ENCODE data around the gene HHIPL1. TPM values are rescaled to one million over a fixed set of nuclear protein-coding genes. Genes with fewer than 3 reads are reported as not detected.

Gene HHIPL1
- total RNA-seq, 2 experiments from 2014 or later: 0.25 to 0.72 TPM

DNA sequence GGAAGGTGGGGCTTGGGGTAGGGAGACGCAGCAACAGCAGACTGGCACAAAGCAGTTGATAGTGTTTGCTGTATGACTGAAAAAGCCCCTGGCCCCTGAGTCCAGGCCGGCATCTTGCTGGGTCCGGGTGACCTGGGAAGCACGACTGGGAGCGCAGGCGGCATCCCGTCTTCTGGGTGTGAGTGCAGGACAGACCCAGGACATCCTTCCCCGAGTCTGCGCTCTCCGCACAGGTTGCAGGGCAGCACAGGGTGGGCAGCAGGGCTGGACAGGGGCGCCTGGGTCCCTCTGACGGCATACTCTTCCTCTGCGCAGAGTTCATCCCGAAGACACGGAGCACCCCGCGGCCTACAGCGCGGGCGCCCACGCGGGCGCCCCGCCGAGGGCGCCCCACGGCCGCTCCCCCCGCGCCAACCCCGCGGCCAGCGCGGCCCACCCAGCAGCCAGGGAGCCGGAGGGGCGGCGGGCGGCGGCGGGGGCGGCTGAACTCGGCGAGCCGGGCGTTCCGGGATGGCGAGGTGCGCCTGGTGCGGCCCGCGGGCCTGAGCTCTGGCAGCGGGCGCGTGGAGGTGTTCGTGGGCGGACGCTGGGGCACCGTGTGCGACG, 29.9 kb downstream of the HHIPL1 start:
- intact Hi-C loops (cut with micrococcal nuclease; ENCODE audit: unreplicated experiment): no loop called here
- Histone ChIP-seq H3K9me3 (ENCODE audit: low read length) (peaks cover 13% of the 10 kb centered on the region), H3K4me1 (ENCODE audit: insufficient read depth, low read length, poor library complexity, severe bottlenecking) (peaks cover 15% of the 10 kb centered on the region), H3K4me2 (ENCODE audit: low read length) (no peak overlapping the region), H4K20me1 (ENCODE audit: insufficient read depth, low read length) (no peaks in the 10 kb centered on the region), H3K79me2 (ENCODE audit: insufficient read depth, low read depth, low read length) (no peaks in the 10 kb centered on the region), H3K4me3 (ENCODE audit: low read depth, low read length, poor library complexity, severe bottlenecking) (no peak overlapping the region), H2AFZ (ENCODE audit: low read length) (no peak overlapping the region), H3K9me2 (ENCODE audit: insufficient read depth, low read length) (no peaks in the 10 kb centered on the region), H3K27ac (ENCODE audit: low read depth, low read length, poor library complexity, severe bottlenecking) (no peak overlapping the region), H3K36me3 (ENCODE audit: insufficient read depth, low read length) (no peaks in the 10 kb centered on the region)
- no peak for TF ChIP-seq EZH2phosphoT487 (IDR thresholded peaks at IDR 0.05; ENCODE audit: borderline replicate concordance, low read depth, low read length)
- TF ChIP-seq, protein P1, sequence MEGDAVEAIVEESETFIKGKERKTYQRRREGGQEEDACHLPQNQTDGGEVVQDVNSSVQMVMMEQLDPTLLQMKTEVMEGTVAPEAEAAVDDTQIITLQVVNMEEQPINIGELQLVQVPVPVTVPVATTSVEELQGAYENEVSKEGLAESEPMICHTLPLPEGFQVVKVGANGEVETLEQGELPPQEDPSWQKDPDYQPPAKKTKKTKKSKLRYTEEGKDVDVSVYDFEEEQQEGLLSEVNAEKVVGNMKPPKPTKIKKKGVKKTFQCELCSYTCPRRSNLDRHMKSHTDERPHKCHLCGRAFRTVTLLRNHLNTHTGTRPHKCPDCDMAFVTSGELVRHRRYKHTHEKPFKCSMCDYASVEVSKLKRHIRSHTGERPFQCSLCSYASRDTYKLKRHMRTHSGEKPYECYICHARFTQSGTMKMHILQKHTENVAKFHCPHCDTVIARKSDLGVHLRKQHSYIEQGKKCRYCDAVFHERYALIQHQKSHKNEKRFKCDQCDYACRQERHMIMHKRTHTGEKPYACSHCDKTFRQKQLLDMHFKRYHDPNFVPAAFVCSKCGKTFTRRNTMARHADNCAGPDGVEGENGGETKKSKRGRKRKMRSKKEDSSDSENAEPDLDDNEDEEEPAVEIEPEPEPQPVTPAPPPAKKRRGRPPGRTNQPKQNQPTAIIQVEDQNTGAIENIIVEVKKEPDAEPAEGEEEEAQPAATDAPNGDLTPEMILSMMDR (conservative IDR thresholded peaks at IDR 0.05; ENCODE audit: low read length): no peak
- ChIA-PET POLR2A (no interaction called here), CTCF (ENCODE audit: unreplicated experiment) (no interaction called here)
- no TSS peak for BruUV-seq (replicated peaks)
- no peak for DNase-seq (ENCODE audit: low spot score)

DNA sequence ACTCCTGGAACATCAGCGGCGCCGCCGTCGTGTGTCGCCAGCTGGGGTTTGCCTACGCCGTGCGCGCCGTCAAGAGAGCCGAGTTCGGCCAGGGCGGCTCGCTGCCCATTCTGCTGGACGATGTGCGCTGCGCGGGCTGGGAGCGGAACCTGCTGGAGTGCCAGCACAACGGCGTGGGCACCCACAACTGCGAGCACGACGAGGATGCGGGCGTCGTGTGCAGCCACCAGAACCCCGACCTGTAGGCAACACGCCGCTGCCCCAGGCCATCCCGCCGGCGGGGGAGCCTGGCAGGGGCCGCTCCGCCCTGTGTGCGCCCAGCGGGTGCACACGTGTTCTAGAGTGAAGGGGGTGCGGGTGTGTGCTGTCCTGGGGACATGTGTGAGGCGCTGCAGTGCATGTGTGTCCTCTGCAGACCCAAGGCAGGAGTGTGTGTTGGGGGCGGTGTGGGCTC, 30.5 kb downstream of the HHIPL1 start:
- H3K4me1 ChIP-seq (ENCODE audit: insufficient read depth, low read length, poor library complexity, severe bottlenecking): peaks cover 15% of the 10 kb centered on the region
- no peak for TF ChIP-seq EZH2phosphoT487 (IDR thresholded peaks at IDR 0.05; ENCODE audit: borderline replicate concordance, low read depth, low read length)
- TF ChIP-seq, protein P1 (conservative IDR thresholded peaks at IDR 0.05; ENCODE audit: low read length): no peak
- no peaks in the 10 kb centered on the region for H3K79me2 ChIP-seq (ENCODE audit: insufficient read depth, low read depth, low read length)
- ChIA-PET CTCF (ENCODE audit: unreplicated experiment) (no interaction called here), POLR2A (no interaction called here)
- no peak overlapping the region for H2AFZ ChIP-seq (ENCODE audit: low read length)
- intact Hi-C loops (cut with micrococcal nuclease; ENCODE audit: unreplicated experiment): no loop called here
- H3K27ac ChIP-seq (ENCODE audit: low read depth, low read length, poor library complexity, severe bottlenecking): no peak overlapping the region
- no peaks in the 10 kb centered on the region for H4K20me1 ChIP-seq (ENCODE audit: insufficient read depth, low read length)
- no peak for DNase-seq (ENCODE audit: low spot score)
- H3K4me2 ChIP-seq (ENCODE audit: low read length): no peak overlapping the region
- BruUV-seq (replicated peaks): no TSS peak
- no peak overlapping the region for H3K4me3 ChIP-seq (ENCODE audit: low read depth, low read length, poor library complexity, severe bottlenecking)
- H3K36me3 ChIP-seq (ENCODE audit: insufficient read depth, low read length): no peaks in the 10 kb centered on the region
- no peaks in the 10 kb centered on the region for H3K9me2 ChIP-seq (ENCODE audit: insufficient read depth, low read length)
- peaks cover 13% of the 10 kb centered on the region for H3K9me3 ChIP-seq (ENCODE audit: low read length)

DNA sequence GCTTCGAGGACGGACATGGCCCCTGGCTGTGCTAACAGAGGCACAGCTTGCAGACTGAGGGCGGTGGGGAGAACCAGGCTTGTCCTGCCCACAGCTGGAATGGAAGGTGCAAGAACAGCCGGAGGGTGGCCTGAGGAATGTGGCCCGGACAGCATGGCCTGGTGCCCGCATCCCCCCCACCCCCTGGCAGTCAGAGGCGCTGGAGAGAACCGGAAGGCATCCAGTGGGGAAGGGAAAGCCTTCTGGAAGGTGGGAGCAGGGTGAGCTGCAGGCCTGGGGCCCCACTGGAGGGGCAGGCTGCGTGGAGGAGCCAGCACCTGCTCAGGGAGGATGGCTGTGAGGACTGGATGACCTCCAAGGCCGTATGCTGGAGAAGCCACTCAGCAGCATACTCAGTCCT, 31.0 kb downstream of the HHIPL1 start:
- POLR2A ChIA-PET: no interaction called here
- H3K9me2 ChIP-seq (ENCODE audit: insufficient read depth, low read length): no peaks in the 10 kb centered on the region
- peaks cover 13% of the 10 kb centered on the region for H3K9me3 ChIP-seq (ENCODE audit: low read length)
- H3K4me3 ChIP-seq (ENCODE audit: low read depth, low read length, poor library complexity, severe bottlenecking): no peak overlapping the region
- no peaks in the 10 kb centered on the region for H3K79me2 ChIP-seq (ENCODE audit: insufficient read depth, low read depth, low read length)
- DNase-seq (ENCODE audit: low spot score): no peak
- CTCF ChIA-PET (ENCODE audit: unreplicated experiment): interaction anchor here (1.7 kb wide), 1 partner anchor 8 kb away, joined by 4 read pairs; no protein-coding TSS in a partner anchor
- no TSS peak for BruUV-seq (replicated peaks)
- TF ChIP-seq, protein P1 (conservative IDR thresholded peaks at IDR 0.05; ENCODE audit: low read length): no peak
- no peak for TF ChIP-seq EZH2phosphoT487 (IDR thresholded peaks at IDR 0.05; ENCODE audit: borderline replicate concordance, low read depth, low read length)
- H3K36me3 ChIP-seq (ENCODE audit: insufficient read depth, low read length): no peaks in the 10 kb centered on the region
- H4K20me1 ChIP-seq (ENCODE audit: insufficient read depth, low read length): no peaks in the 10 kb centered on the region
- peaks cover 15% of the 10 kb centered on the region for H3K4me1 ChIP-seq (ENCODE audit: insufficient read depth, low read length, poor library complexity, severe bottlenecking)
- H3K27ac ChIP-seq (ENCODE audit: low read depth, low read length, poor library complexity, severe bottlenecking): no peak overlapping the region
- no peak overlapping the region for H3K4me2 ChIP-seq (ENCODE audit: low read length)
- no peak overlapping the region for H2AFZ ChIP-seq (ENCODE audit: low read length)
- intact Hi-C loops (cut with micrococcal nuclease; ENCODE audit: unreplicated experiment): no loop called here
